Measurements from ENCODE around the gene SPON1.

Gene SPON1

DNA sequence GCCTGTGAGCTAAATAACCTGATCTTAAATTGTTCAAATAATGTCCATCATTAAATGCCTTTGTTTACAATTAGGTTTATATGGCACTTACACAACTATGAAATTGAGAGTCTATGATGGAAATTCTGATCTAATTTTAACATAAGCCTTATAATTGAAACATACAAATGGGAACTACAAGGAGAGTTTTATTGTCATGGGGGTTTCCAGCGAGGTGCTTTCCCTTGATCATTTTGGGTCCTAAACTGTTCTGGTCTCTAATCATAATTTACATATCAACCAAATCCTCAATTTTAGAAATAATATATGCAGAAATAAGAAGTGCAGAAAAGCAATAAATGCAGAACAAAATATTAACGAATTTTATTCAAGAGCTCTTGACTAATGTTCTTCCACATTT lies 351.6 kb downstream of the SPON1 start:
- no peak for DNase-seq (ENCODE audit: low read depth)
- Histone ChIP-seq H3K9me3 (ENCODE audit: control insufficient read depth, low read length) (no peaks in the 10 kb centered on the region), H3K9ac (ENCODE audit: low read length) (no peak overlapping the region), H3K4me1 (ENCODE audit: control insufficient read depth, insufficient read depth, low read length) (peaks cover 37% of the 10 kb centered on the region), H3K27me3 (replicated peaks; ENCODE audit: control insufficient read depth, insufficient read depth, low read length) (no peaks in the 10 kb centered on the region), H3K36me3 (ENCODE audit: control insufficient read depth, insufficient read depth, low read length, severe bottlenecking) (no peaks in the 10 kb centered on the region), H3K4me3 (ENCODE audit: low read length) (no peak overlapping the region)

DNA sequence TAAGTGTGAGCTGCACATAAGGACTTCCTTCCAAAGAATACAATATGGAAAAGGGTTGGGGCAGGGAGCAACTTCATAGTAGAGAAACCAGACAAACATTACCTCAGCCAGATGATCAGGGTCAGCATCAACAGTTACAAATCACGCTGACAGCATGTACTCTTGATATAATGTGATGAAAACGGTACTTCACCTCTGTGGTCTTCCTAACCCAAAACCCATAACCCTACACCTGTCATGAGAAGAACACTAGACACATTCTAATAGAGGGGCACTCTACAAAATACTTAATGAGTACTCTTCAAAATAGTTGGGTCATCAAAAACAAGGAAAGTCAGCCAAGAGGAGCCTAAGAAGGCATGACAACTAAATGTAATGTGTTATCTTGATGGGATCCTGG lies 352.6 kb downstream of the SPON1 start:
- H3K36me3 ChIP-seq (ENCODE audit: control insufficient read depth, insufficient read depth, low read length, severe bottlenecking) = no peaks in the 10 kb centered on the region
- H3K9me3 ChIP-seq (ENCODE audit: control insufficient read depth, low read length) = no peaks in the 10 kb centered on the region
- no peak overlapping the region for H3K4me3 ChIP-seq (ENCODE audit: low read length)
- no peak for DNase-seq (ENCODE audit: low read depth)
- no peaks in the 10 kb centered on the region for H3K27me3 ChIP-seq (replicated peaks; ENCODE audit: control insufficient read depth, insufficient read depth, low read length)
- H3K4me1 ChIP-seq (ENCODE audit: control insufficient read depth, insufficient read depth, low read length) = peaks cover 34% of the 10 kb centered on the region
- H3K9ac ChIP-seq (ENCODE audit: low read length) = no peak overlapping the region
